Progenitor cell of endocrine pancreas (in vitro differentiated cells): Measurements from ENCODE around the gene ANKS1A. TPM values are rescaled to one million over a fixed set of nuclear protein-coding genes. Genes with fewer than 3 reads are reported as not detected.
A peak's percentile ranks its signal among the peaks of the same experiment; 100 is the strongest.

Source experiments
- DNase-seq: peaks from one replicate; pipeline ENCODE4 v3.0.0; 2021; ENCODE audit warnings: low spot score; ENCODE audit not compliant: unreplicated experiment
- H3K27ac Mint-ChIP-seq: 2 replicates; pipeline ENCODE4 v1.8.0; 2021; ENCODE audit warnings: mild to moderate bottlenecking, moderate library complexity, mixed read lengths
- H3K27me3 Mint-ChIP-seq: 2 replicates; pipeline ENCODE4 v1.8.0; 2021; ENCODE audit warnings: mixed read lengths
- H3K36me3 Mint-ChIP-seq: 2 replicates; pipeline ENCODE4 v1.8.0; 2022; ENCODE audit warnings: mixed read lengths; ENCODE audit not compliant: insufficient read depth
- H3K4me1 Mint-ChIP-seq: 2 replicates; pipeline ENCODE4 v1.8.0; 2021; ENCODE audit warnings: low read depth, mixed read lengths
- H3K4me3 Mint-ChIP-seq: 2 replicates; pipeline ENCODE4 v1.8.0; 2021; ENCODE audit warnings: low read depth, mild to moderate bottlenecking, moderate library complexity, mixed read lengths
- H3K9me3 Mint-ChIP-seq: 2 replicates; pipeline ENCODE4 v1.8.0; 2021; ENCODE audit warnings: low read depth, mixed read lengths
- CTCF ChIP-seq: fragments of 200-600 bp; sonication (generic); IDR thresholded peaks from one replicate; pipeline ENCODE4 v1.5.0; 2021; ENCODE audit warnings: antibody characterized with exemption, mild to moderate bottlenecking; ENCODE audit not compliant: unreplicated experiment
- total RNA-seq: library from RNA; stranded (reverse); gene quantifications from 2 replicates; pipeline ENCODE4 v1.2.1, GENCODE V29; 2021

The ANKS1A gene
- total RNA-seq, 1 donor from 2014 or later = 36.4 TPM

GRCh38 chr6:35083507-35083906, 194.5 kb downstream of the ANKS1A start:
- TF ChIP-seq CTCF = no peak
- H3K4me3 Mint-ChIP-seq = no peak overlapping the region
- no peaks in the 10 kb centered on the region for H3K27me3 Mint-ChIP-seq
- no peaks in the 10 kb centered on the region for H3K4me1 Mint-ChIP-seq
- no peaks in the 10 kb centered on the region for H3K9me3 Mint-ChIP-seq
- peaks cover 7% of the 10 kb centered on the region for H3K36me3 Mint-ChIP-seq
- H3K27ac Mint-ChIP-seq = peak overlapping the region; percentile 78
- no peak for DNase-seq

- no peak for DNase-seq
- Mint-ChIP-seq H3K27ac (no peak overlapping the region), H3K27me3 (no peaks in the 10 kb centered on the region), H3K4me3 (no peak overlapping the region), H3K4me1 (no peaks in the 10 kb centered on the region), H3K36me3 (peaks cover 8% of the 10 kb centered on the region), H3K9me3 (no peaks in the 10 kb centered on the region)
- no peak for TF ChIP-seq CTCF
Measured at GRCh38 chr6:35084041-35084491, 195.0 kb downstream of the ANKS1A start.

GRCh38 chr6:35084511-35085203, 195.6 kb downstream of the ANKS1A start:
- peaks cover 10% of the 10 kb centered on the region for H3K36me3 Mint-ChIP-seq

GRCh38 chr6:35085359-35086281, 196.6 kb downstream of the ANKS1A start:
- Mint-ChIP-seq H3K27me3 (no peaks in the 10 kb centered on the region), H3K4me3 (no peak overlapping the region), H3K4me1 (no peaks in the 10 kb centered on the region), H3K36me3 (peaks cover 11% of the 10 kb centered on the region), H3K27ac (no peak overlapping the region), H3K9me3 (no peaks in the 10 kb centered on the region)
- DNase-seq = no peak
- no peak for TF ChIP-seq CTCF

More at GRCh38 chr6:35084511-35085203, 195.6 kb downstream of the ANKS1A start:
- no peaks in the 10 kb centered on the region for H3K4me1 Mint-ChIP-seq
- H3K27me3 Mint-ChIP-seq = no peaks in the 10 kb centered on the region
- no peaks in the 10 kb centered on the region for H3K9me3 Mint-ChIP-seq
- H3K4me3 Mint-ChIP-seq = no peak overlapping the region
- no peak overlapping the region for H3K27ac Mint-ChIP-seq
- no peak for DNase-seq
- TF ChIP-seq CTCF = no peak

GRCh38 chr6:35086282-35086632, 197.2 kb downstream of the ANKS1A start:
- no peak for DNase-seq
- no peak for TF ChIP-seq CTCF
- Mint-ChIP-seq H3K9me3 (no peaks in the 10 kb centered on the region), H3K4me1 (no peaks in the 10 kb centered on the region), H3K36me3 (peaks cover 11% of the 10 kb centered on the region), H3K27ac (no peak overlapping the region), H3K4me3 (no peak overlapping the region), H3K27me3 (no peaks in the 10 kb centered on the region)
